ENCODE measurements around the gene PSMD3.
A peak's percentile ranks its signal among the peaks of the same experiment; 100 is the strongest.

PSMD3 gene

GRCh38 chr17:40031706-40032105, 51.1 kb downstream of the PSMD3 start:
- no peak overlapping the region for H2AK5ac ChIP-seq (ENCODE audit: low read length)
- H3K9ac ChIP-seq (ENCODE audit: low read length), result peak overlapping the region; percentile 43
- H4K91ac ChIP-seq (ENCODE audit: low read depth, low read length), result no peak overlapping the region
- H3K9me3 ChIP-seq (ENCODE audit: insufficient read depth, low read depth, low read length), result peaks cover 2% of the 10 kb centered on the region
- H3K79me2 ChIP-seq (ENCODE audit: control insufficient read depth, insufficient read depth, low read length, poor library complexity), result no peaks in the 10 kb centered on the region
- no peak overlapping the region for H4K8ac ChIP-seq (ENCODE audit: low read depth, low read length)
- peaks cover 57 to 68% of the 10 kb centered on the region in 2 experiments for H3K36me3 ChIP-seq (ENCODE audit: control insufficient read depth in 1 of 2, insufficient read depth in 2 of 2, low read length in 2 of 2)
- WGBS (ENCODE audit: extremely low coverage, insufficient coverage, insufficient read length), result no CpG with 5 or more reads among the region's 11 CpGs
- H4K12ac ChIP-seq (ENCODE audit: low read depth, low read length), result no peak overlapping the region
- H3K23ac ChIP-seq (ENCODE audit: low read length), result no peak overlapping the region
- H3K27ac ChIP-seq (ENCODE audit: low read depth, low read length), result no peak overlapping the region
- no peak overlapping the region for H3K4ac ChIP-seq (ENCODE audit: low read depth, low read length)
- H3K18ac ChIP-seq (ENCODE audit: low read length), result no peak overlapping the region
- H3K4me1 ChIP-seq (ENCODE audit: control insufficient read depth in 1 of 2, insufficient read depth in 2 of 2, low read length in 2 of 2), result no peaks in the 10 kb centered on the region
- H3K14ac ChIP-seq (ENCODE audit: low read length), result no peak overlapping the region
- no peak overlapping the region for H2BK5ac ChIP-seq (ENCODE audit: low read depth, low read length, poor library complexity)
- no peak overlapping the region for H3K4me2 ChIP-seq (ENCODE audit: low read length)
- H3K4me3 ChIP-seq (ENCODE audit: low read depth, low read length), result peak overlapping the region; percentile 6
- H3K27me3 ChIP-seq (ENCODE audit: insufficient read depth, low read length), result no peaks in the 10 kb centered on the region
- no peak overlapping the region for H2AFZ ChIP-seq (ENCODE audit: insufficient read depth, low read length, poor library complexity)
- no peaks in the 10 kb centered on the region for H3K79me1 ChIP-seq (ENCODE audit: low read length)
- DNase-seq, result no peak
- H2BK120ac ChIP-seq (ENCODE audit: insufficient read depth, low read length, poor library complexity), result no peak overlapping the region
- H2BK12ac ChIP-seq (ENCODE audit: low read length), result no peak overlapping the region

DNA sequence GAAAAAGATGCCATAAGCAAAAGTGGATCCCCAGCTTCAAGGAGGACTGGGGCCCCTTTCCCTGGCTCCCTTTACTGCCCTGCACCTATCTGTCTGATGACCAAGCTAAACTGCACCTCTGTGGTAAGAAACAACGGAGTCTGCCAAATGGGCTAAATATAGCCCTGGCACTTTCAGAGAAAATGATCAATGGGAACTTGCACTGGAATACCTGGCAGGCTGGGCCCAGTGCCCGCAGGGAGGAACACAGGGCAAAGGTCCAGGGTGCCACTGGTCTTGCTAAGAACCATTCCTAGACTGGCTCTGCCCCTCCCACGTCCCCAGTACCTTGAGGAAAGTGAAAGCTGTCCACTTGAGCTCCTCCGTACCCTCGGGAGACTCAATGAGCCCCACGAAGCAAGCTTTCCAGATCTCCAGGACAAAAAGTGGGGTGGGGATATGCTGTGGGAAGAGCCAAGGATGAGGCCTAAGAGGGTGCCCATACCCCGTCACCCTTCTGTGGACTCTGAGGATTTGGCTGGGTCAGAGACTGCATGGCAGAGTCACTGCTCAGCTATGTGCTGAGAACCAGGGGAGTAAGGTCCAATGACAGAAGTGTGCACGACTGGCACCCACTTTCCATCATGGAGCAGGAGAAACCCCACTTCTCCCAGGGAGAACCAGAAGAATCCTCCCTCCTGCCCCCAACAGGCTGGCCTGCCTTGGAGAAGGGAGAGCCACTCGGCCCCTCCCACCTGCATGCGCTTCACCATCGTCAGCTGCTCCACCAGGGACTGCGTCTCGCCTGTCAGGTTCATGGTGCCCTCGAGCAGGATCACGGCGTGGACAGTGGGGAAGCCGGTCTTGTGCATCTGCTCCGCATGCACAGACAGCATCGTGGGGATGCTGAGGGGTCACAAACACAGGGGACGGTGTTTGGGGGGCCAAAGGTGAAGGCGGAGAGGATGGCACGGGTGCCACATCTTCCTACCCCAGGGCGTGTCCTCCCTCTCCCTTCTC, 52.0 kb downstream of the PSMD3 start:
- no peak overlapping the region for H3K18ac ChIP-seq (ENCODE audit: low read length)
- H3K4ac ChIP-seq (ENCODE audit: low read depth, low read length), result no peak overlapping the region
- H3K14ac ChIP-seq (ENCODE audit: low read length), result no peak overlapping the region
- H4K12ac ChIP-seq (ENCODE audit: low read depth, low read length), result no peak overlapping the region
- H3K4me3 ChIP-seq (ENCODE audit: low read depth, low read length), result no peak overlapping the region
- H2AK5ac ChIP-seq (ENCODE audit: low read length), result no peak overlapping the region
- H2BK5ac ChIP-seq (ENCODE audit: low read depth, low read length, poor library complexity), result no peak overlapping the region
- H3K36me3 ChIP-seq (ENCODE audit: control insufficient read depth in 1 of 2, insufficient read depth in 2 of 2, low read length in 2 of 2), result peaks cover 56 to 62% of the 10 kb centered on the region in 2 experiments
- WGBS (ENCODE audit: extremely low coverage, insufficient coverage, insufficient read length), result no CpG with 5 or more reads among the region's 23 CpGs
- H3K23ac ChIP-seq (ENCODE audit: low read length), result no peak overlapping the region
- H3K79me2 ChIP-seq (ENCODE audit: control insufficient read depth, insufficient read depth, low read length, poor library complexity), result no peaks in the 10 kb centered on the region
- no peak overlapping the region for H2AFZ ChIP-seq (ENCODE audit: insufficient read depth, low read length, poor library complexity)
- DNase-seq, result no peak
- H3K27me3 ChIP-seq (ENCODE audit: insufficient read depth, low read length), result no peaks in the 10 kb centered on the region
- no peak overlapping the region for H3K4me2 ChIP-seq (ENCODE audit: low read length)
- H3K79me1 ChIP-seq (ENCODE audit: low read length), result no peaks in the 10 kb centered on the region
- H2BK120ac ChIP-seq (ENCODE audit: insufficient read depth, low read length, poor library complexity), result no peak overlapping the region
- H3K4me1 ChIP-seq (ENCODE audit: control insufficient read depth in 1 of 2, insufficient read depth in 2 of 2, low read length in 2 of 2), result no peaks in the 10 kb centered on the region
- no peak overlapping the region for H2BK12ac ChIP-seq (ENCODE audit: low read length)
- H3K9me3 ChIP-seq (ENCODE audit: insufficient read depth, low read depth, low read length), result peaks cover 2% of the 10 kb centered on the region
- no peak overlapping the region for H4K8ac ChIP-seq (ENCODE audit: low read depth, low read length)
- no peak overlapping the region for H4K91ac ChIP-seq (ENCODE audit: low read depth, low read length)
- no peak overlapping the region for H3K9ac ChIP-seq (ENCODE audit: low read length)
- no peak overlapping the region for H3K27ac ChIP-seq (ENCODE audit: low read depth, low read length)

DNA sequence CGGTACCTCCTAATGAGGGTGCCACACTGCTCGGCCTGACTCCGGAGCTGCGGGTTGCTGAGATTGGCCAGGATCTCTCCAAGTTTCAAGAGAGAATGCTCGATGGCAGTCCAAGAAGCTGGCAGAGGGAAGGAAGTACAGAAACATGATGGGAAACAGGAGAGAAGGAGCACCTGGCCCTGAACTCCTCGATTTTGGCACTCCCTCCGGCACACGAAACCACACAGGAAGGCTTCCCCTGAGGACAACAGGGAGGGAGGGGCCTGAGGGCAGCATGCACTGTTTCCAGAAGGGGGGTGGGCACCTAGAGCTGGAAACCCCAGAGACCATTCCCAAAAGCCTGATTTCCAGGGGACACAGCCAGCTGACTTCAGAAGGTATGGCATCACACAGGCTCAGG, 52.7 kb downstream of the PSMD3 start:
- DNase-seq, result no peak
- no peak overlapping the region for H2BK12ac ChIP-seq (ENCODE audit: low read length)
- no peak overlapping the region for H3K9ac ChIP-seq (ENCODE audit: low read length)
- no peak overlapping the region for H2BK120ac ChIP-seq (ENCODE audit: insufficient read depth, low read length, poor library complexity)
- WGBS (ENCODE audit: extremely low coverage, insufficient coverage, insufficient read length), result no CpG with 5 or more reads among the region's 8 CpGs
- no peak overlapping the region for H2BK5ac ChIP-seq (ENCODE audit: low read depth, low read length, poor library complexity)
- no peaks in the 10 kb centered on the region for H3K27me3 ChIP-seq (ENCODE audit: insufficient read depth, low read length)
- H3K79me2 ChIP-seq (ENCODE audit: control insufficient read depth, insufficient read depth, low read length, poor library complexity), result no peaks in the 10 kb centered on the region
- no peak overlapping the region for H2AK5ac ChIP-seq (ENCODE audit: low read length)
- H4K12ac ChIP-seq (ENCODE audit: low read depth, low read length), result no peak overlapping the region
- no peak overlapping the region for H3K14ac ChIP-seq (ENCODE audit: low read length)
- no peak overlapping the region for H3K4me2 ChIP-seq (ENCODE audit: low read length)
- no peak overlapping the region for H4K91ac ChIP-seq (ENCODE audit: low read depth, low read length)
- no peak overlapping the region for H2AFZ ChIP-seq (ENCODE audit: insufficient read depth, low read length, poor library complexity)
- no peaks in the 10 kb centered on the region for H3K4me1 ChIP-seq (ENCODE audit: control insufficient read depth in 1 of 2, insufficient read depth in 2 of 2, low read length in 2 of 2)
- H3K9me3 ChIP-seq (ENCODE audit: insufficient read depth, low read depth, low read length), result peaks cover 2% of the 10 kb centered on the region
- H3K36me3 ChIP-seq (ENCODE audit: control insufficient read depth in 1 of 2, insufficient read depth in 2 of 2, low read length in 2 of 2), result peaks cover 54 to 60% of the 10 kb centered on the region in 2 experiments
- H3K27ac ChIP-seq (ENCODE audit: low read depth, low read length), result no peak overlapping the region
- H3K18ac ChIP-seq (ENCODE audit: low read length), result no peak overlapping the region
- H3K4me3 ChIP-seq (ENCODE audit: low read depth, low read length), result no peak overlapping the region
- no peak overlapping the region for H3K4ac ChIP-seq (ENCODE audit: low read depth, low read length)
- no peak overlapping the region for H4K8ac ChIP-seq (ENCODE audit: low read depth, low read length)
- no peak overlapping the region for H3K23ac ChIP-seq (ENCODE audit: low read length)
- H3K79me1 ChIP-seq (ENCODE audit: low read length), result no peaks in the 10 kb centered on the region

DNA sequence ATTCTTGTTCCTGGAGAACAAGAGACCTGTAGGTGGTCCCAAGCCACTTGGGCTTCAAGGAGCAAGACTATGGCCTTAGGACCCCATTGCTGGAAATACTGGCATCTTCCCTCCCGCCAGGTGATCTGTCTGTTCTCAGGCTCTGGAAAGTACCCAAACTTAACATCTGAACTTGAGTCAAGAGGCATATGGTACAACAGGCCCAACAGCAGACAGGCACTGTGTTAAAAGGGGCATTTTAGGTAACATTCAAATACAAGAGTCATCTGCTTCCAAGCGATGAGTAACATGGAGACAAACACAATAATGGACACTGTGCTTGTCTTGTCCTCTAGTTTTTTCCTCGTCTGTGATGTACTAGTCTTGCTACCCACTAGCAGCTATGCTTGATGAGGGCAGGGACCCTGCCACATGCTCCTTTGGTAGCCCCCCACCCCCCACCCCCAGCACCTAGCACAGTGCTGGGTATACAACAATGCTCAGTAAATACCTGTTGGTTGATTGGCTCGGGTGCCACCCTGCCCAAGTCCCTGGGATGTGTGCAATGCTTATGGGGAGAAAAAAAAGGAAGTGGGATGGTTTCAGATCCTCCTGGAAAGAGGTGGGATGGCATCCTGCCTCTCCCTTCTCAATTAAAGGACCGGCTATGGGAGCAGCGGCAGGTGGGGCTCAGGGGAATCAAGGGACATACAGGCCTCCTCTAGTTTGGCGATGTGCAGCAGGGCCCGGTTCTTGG, 54.0 kb downstream of the PSMD3 start:
- Histone ChIP-seq H2BK5ac (ENCODE audit: low read depth, low read length, poor library complexity) (no peak overlapping the region), H3K4me1 (ENCODE audit: control insufficient read depth in 1 of 2, insufficient read depth in 2 of 2, low read length in 2 of 2) (no peaks in the 10 kb centered on the region), H3K27me3 (ENCODE audit: insufficient read depth, low read length) (no peaks in the 10 kb centered on the region), H4K8ac (ENCODE audit: low read depth, low read length) (no peak overlapping the region), H3K9ac (ENCODE audit: low read length) (no peak overlapping the region), H2BK12ac (ENCODE audit: low read length) (no peak overlapping the region), H3K27ac (ENCODE audit: low read depth, low read length) (no peak overlapping the region), H2AFZ (ENCODE audit: insufficient read depth, low read length, poor library complexity) (no peak overlapping the region), H3K9me3 (ENCODE audit: insufficient read depth, low read depth, low read length) (peaks cover 2% of the 10 kb centered on the region), H3K79me1 (ENCODE audit: low read length) (no peaks in the 10 kb centered on the region), H3K14ac (ENCODE audit: low read length) (no peak overlapping the region), H4K12ac (ENCODE audit: low read depth, low read length) (no peak overlapping the region), H3K23ac (ENCODE audit: low read length) (no peak overlapping the region), H3K18ac (ENCODE audit: low read length) (no peak overlapping the region), H2BK120ac (ENCODE audit: insufficient read depth, low read length, poor library complexity) (no peak overlapping the region), H3K79me2 (ENCODE audit: control insufficient read depth, insufficient read depth, low read length, poor library complexity) (no peaks in the 10 kb centered on the region), H4K91ac (ENCODE audit: low read depth, low read length) (no peak overlapping the region), H3K4me2 (ENCODE audit: low read length) (no peak overlapping the region), H2AK5ac (ENCODE audit: low read length) (no peak overlapping the region), H3K4me3 (ENCODE audit: low read depth, low read length) (no peak overlapping the region), H3K36me3 (ENCODE audit: control insufficient read depth in 1 of 2, insufficient read depth in 2 of 2, low read length in 2 of 2) (peaks cover 43 to 48% of the 10 kb centered on the region in 2 experiments), H3K4ac (ENCODE audit: low read depth, low read length) (no peak overlapping the region)
- no peak for DNase-seq
- WGBS (ENCODE audit: extremely low coverage, insufficient coverage, insufficient read length), result no CpG with 5 or more reads among the region's 8 CpGs

Data from trophoblast cell (in vitro differentiated cells and primary cell).